Neutrophil (primary cell): Measurements from ENCODE around the gene ATXN7.
A peak's percentile ranks its signal among the peaks of the same experiment; 100 is the strongest.

Source experiments
- H3K27ac ChIP-seq: fragments of 200-600 bp; sonication (generic); 2 replicates; pipeline ENCODE4 v1.5.1; 2016; ENCODE audit warnings: mild to moderate bottlenecking, moderate library complexity
- H3K27me3 ChIP-seq: fragments of 200-600 bp; sonication (generic); 2 replicates; pipeline ENCODE4 v1.6.0; 2016; ENCODE audit warnings: mild to moderate bottlenecking
- H3K36me3 ChIP-seq: fragments of 200-600 bp; sonication (generic); 2 replicates; pipeline ENCODE4 v1.5.1; 2017
- H3K4me1 ChIP-seq, 2 experiments: fragments of 200-600 bp in 1 of 2; sonication (generic) in 1 of 2; 1 replicate in 1 of 2; 2 replicates in 1 of 2; pipeline versions ENCODE4 v1.5.1 to v1.6.1; 2013 to 2016; ENCODE audit warnings: low read depth in 1 of 2, low read length in 1 of 2, mild to moderate bottlenecking in 1 of 2, moderate library complexity in 1 of 2; ENCODE audit not compliant: control insufficient read depth in 1 of 2, insufficient read depth in 1 of 2
- H3K4me3 ChIP-seq, 2 experiments: fragments of 200-600 bp in 1 of 2; sonication (generic) in 1 of 2; 1 replicate in 1 of 2; 2 replicates in 1 of 2; pipeline ENCODE4 v1.5.1; 2013 to 2016; ENCODE audit warnings: low read depth in 1 of 2, low read length in 1 of 2, mild to moderate bottlenecking in 1 of 2, moderate library complexity in 1 of 2
- H3K9me3 ChIP-seq: fragments of 200-600 bp; sonication (generic); 2 replicates; pipeline ENCODE4 v1.5.1; 2016
- TF ChIP-seq, protein P1 (sequence below): fragments of 200-600 bp; sonication (generic); IDR thresholded peaks from 2 replicates; pipeline ENCODE4 v1.5.1; 2016; ENCODE audit warnings: antibody characterized with exemption

Gene ATXN7

GRCh38 chr3:63847718-63848450, 15.8 kb upstream of the ATXN7 start:
- Histone ChIP-seq H3K27ac (no peak overlapping the region), H3K4me3 (no peak overlapping the region), H3K9me3 (no peaks in the 10 kb centered on the region), H3K36me3 (no peaks in the 10 kb centered on the region), H3K27me3 (no peaks in the 10 kb centered on the region), H3K4me1 (no peaks in the 10 kb centered on the region)
- TF ChIP-seq, protein P1, sequence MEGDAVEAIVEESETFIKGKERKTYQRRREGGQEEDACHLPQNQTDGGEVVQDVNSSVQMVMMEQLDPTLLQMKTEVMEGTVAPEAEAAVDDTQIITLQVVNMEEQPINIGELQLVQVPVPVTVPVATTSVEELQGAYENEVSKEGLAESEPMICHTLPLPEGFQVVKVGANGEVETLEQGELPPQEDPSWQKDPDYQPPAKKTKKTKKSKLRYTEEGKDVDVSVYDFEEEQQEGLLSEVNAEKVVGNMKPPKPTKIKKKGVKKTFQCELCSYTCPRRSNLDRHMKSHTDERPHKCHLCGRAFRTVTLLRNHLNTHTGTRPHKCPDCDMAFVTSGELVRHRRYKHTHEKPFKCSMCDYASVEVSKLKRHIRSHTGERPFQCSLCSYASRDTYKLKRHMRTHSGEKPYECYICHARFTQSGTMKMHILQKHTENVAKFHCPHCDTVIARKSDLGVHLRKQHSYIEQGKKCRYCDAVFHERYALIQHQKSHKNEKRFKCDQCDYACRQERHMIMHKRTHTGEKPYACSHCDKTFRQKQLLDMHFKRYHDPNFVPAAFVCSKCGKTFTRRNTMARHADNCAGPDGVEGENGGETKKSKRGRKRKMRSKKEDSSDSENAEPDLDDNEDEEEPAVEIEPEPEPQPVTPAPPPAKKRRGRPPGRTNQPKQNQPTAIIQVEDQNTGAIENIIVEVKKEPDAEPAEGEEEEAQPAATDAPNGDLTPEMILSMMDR, result no peak

DNA sequence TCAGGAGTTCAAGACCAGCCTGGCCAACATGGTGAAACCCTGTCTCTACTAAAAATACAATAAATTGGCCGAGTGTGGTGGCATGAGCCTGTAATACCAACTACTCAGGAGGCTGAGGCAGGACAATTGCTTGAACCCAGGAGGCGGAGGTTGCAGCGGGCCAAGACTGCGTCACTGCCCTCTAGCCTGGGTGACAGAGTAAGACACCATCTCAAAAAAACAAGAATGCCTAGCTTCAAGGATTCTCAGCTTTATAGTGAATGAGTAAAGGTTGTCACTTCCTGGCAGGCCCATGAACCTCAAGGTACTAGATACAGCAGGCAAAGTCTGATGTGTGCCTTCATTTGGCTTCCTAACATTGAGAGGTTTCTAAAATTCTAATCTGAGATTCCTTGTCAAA, 14.5 kb upstream of the ATXN7 start:
- no peaks in the 10 kb centered on the region for H3K4me1 ChIP-seq
- no peak overlapping the region for H3K4me3 ChIP-seq
- H3K27me3 ChIP-seq, result no peaks in the 10 kb centered on the region
- no peaks in the 10 kb centered on the region for H3K9me3 ChIP-seq
- TF ChIP-seq, protein P1, result no peak
- no peak overlapping the region for H3K27ac ChIP-seq
- no peaks in the 10 kb centered on the region for H3K36me3 ChIP-seq

DNA sequence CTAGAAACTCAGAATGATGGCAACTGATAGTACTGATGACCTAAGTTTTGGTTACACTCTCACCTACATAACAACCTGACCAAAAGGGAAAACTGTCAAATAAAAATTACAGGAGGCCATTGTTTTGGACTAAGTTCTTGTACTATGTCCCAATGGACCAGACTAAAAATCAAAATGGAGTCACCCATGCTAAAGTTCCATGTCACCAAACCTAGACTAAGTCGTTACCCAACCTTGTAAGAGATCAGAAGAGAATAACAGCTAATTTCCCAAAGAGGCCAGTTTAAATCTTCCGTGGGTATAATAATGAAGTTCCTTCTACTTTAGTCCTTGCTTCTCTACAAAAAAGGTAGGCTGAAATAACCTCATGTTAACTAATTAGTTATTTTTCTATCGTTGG, 12.4 kb upstream of the ATXN7 start:
- no peaks in the 10 kb centered on the region for H3K36me3 ChIP-seq
- H3K4me1 ChIP-seq, result peaks cover 4 to 9% of the 10 kb centered on the region in 2 experiments
- H3K27ac ChIP-seq, result no peak overlapping the region
- no peaks in the 10 kb centered on the region for H3K9me3 ChIP-seq
- TF ChIP-seq, protein P1, result no peak
- H3K4me3 ChIP-seq, result no peak overlapping the region
- H3K27me3 ChIP-seq, result no peaks in the 10 kb centered on the region

DNA sequence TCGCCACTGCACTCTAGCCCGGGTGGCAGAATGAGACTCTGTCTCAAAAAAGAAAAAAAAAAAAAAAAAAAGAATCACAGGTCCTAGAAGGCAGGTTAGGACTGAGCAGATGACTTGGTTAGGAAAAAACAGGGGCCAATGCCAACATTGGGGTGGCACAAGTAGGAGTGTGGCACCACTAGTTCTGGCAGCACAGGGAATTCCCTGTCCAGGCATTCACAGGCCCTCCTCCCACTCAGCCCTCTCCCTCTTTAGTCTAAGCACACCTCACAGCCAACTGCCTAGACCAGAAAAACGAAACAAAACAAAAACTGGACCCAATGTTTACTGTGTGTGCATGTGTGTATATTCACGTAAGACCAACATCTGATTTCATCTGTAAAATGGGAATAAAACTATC, 10.6 kb upstream of the ATXN7 start:
- Histone ChIP-seq H3K9me3 (no peaks in the 10 kb centered on the region), H3K36me3 (no peaks in the 10 kb centered on the region), H3K27me3 (no peaks in the 10 kb centered on the region), H3K27ac (no peak overlapping the region), H3K4me3 (no peak overlapping the region), H3K4me1 (peaks cover 4 to 9% of the 10 kb centered on the region in 2 experiments)
- TF ChIP-seq, protein P1, result no peak

DNA sequence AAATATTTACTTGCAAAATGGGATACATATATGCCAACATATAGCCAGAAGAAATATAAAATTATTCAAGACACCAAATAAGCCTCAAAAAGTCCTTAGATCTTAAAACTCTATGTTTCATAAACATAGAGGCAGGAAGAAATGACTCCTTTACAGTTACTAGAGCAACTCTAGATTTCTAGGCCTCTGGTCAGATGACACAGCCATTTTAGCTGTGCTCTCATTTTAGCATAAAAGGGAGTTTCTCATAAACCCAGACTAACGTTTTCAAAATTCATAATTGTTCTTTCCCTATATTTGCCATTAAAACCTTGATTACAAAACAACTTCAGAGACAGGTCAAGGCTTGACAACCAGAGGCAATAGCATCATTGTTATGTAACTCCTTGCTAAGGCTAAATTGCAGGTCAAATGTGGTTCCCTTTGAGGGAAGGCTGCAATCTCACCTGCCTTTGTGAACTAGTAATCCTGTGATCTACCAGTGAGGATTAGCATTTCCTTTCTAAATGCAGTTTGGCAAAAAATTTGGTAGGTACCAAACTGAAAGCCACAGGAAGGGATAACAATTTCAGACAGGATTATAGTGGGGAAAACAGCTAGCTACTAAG, 8.2 kb upstream of the ATXN7 start:
- peaks cover 4 to 9% of the 10 kb centered on the region in 2 experiments for H3K4me1 ChIP-seq
- no peaks in the 10 kb centered on the region for H3K36me3 ChIP-seq
- H3K9me3 ChIP-seq, result no peaks in the 10 kb centered on the region
- no peak overlapping the region for H3K4me3 ChIP-seq
- TF ChIP-seq, protein P1, result no peak
- no peaks in the 10 kb centered on the region for H3K27me3 ChIP-seq
- H3K27ac ChIP-seq, result peak overlapping the region; percentile 47
